Measurements from ENCODE around the gene ARSD. TPM values are rescaled to one million over a fixed set of nuclear protein-coding genes. Genes with fewer than 3 reads are reported as not detected.

ARSD gene
- total RNA-seq, 1 experiment from 2014 or later = 10.3 TPM

DNA sequence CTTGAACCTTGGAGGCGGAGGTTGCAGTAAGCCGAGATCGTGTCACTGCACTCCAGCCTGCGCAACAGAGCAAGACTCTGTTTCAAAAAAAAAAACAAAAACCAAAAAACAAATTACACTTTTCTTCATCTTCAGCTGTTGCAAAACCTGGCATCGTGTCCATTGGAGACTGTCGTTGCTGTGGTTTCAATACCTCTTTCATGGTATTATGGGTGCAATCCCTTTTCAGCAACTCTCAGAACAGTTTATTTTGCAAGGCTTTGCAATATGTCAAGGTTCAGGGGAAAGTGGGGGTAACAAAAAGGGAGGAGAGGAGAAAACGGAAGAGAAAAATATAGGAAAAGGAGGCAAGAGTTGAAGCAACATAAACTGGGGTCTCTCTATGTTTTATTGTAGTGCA lies 40.8 kb downstream of the ARSD start:
- Histone ChIP-seq H2BK120ac (ENCODE audit: low read depth, low read length, poor library complexity, severe bottlenecking) (no peak overlapping the region), H3K79me1 (ENCODE audit: insufficient read depth, low read depth, low read length, poor library complexity, severe bottlenecking) (no peaks in the 10 kb centered on the region), H3K4me2 (ENCODE audit: insufficient read depth, insufficient read length, low read length) (no peak overlapping the region), H2BK5ac (ENCODE audit: insufficient read length, low read length) (no peak overlapping the region), H2AK5ac (ENCODE audit: insufficient read length, low read length) (no peak overlapping the region), H3K27ac (ENCODE audit: insufficient read length, low read depth, low read length) (no peak overlapping the region), H3K23me2 (ENCODE audit: insufficient read length, low read depth, low read length, poor library complexity, severe bottlenecking) (peaks cover 4% of the 10 kb centered on the region), H3K79me2 (ENCODE audit: insufficient read depth, low read length) (no peaks in the 10 kb centered on the region), H3K14ac (ENCODE audit: insufficient read depth, low read length) (no peak overlapping the region), H2AFZ (ENCODE audit: low read length) (no peak overlapping the region), H3K9me3 (ENCODE audit: control insufficient read depth, low read depth, low read length) (no peaks in the 10 kb centered on the region), H2BK12ac (ENCODE audit: insufficient read length, low read depth, low read length) (no peak overlapping the region), H3K9ac (ENCODE audit: extremely low read depth, insufficient read length, low read length) (no peak overlapping the region), H2BK20ac (ENCODE audit: low read depth, low read length, poor library complexity, severe bottlenecking) (no peak overlapping the region), H3K56ac (ENCODE audit: insufficient read length, low read depth, low read length) (no peak overlapping the region), H4K91ac (ENCODE audit: insufficient read length, low read depth, low read length) (no peak overlapping the region), H3K4ac (ENCODE audit: low read depth, low read length) (no peak overlapping the region), H3K27me3 (ENCODE audit: insufficient read depth, low read length) (no peaks in the 10 kb centered on the region), H3K23ac (ENCODE audit: insufficient read length, low read depth, low read length) (no peak overlapping the region), H3K18ac (ENCODE audit: insufficient read length, low read depth, low read length) (no peak overlapping the region), H4K20me1 (ENCODE audit: control insufficient read depth, insufficient read depth, insufficient read length) (no peaks in the 10 kb centered on the region), H4K5ac (ENCODE audit: insufficient read length, low read depth, low read length) (no peak overlapping the region), H4K8ac (replicated peaks; ENCODE audit: insufficient read length, low read depth, low read length) (no peak overlapping the region), H3K4me1 (ENCODE audit: insufficient read depth, low read length) (peaks cover 9% of the 10 kb centered on the region), H3T11ph (ENCODE audit: low read length) (no peak overlapping the region), H2BK15ac (ENCODE audit: low read depth, low read length) (no peak overlapping the region)
- TF ChIP-seq, protein P1, sequence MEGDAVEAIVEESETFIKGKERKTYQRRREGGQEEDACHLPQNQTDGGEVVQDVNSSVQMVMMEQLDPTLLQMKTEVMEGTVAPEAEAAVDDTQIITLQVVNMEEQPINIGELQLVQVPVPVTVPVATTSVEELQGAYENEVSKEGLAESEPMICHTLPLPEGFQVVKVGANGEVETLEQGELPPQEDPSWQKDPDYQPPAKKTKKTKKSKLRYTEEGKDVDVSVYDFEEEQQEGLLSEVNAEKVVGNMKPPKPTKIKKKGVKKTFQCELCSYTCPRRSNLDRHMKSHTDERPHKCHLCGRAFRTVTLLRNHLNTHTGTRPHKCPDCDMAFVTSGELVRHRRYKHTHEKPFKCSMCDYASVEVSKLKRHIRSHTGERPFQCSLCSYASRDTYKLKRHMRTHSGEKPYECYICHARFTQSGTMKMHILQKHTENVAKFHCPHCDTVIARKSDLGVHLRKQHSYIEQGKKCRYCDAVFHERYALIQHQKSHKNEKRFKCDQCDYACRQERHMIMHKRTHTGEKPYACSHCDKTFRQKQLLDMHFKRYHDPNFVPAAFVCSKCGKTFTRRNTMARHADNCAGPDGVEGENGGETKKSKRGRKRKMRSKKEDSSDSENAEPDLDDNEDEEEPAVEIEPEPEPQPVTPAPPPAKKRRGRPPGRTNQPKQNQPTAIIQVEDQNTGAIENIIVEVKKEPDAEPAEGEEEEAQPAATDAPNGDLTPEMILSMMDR (conservative IDR thresholded peaks at IDR 0.05) = no peak
- H3K9me3 Mint-ChIP-seq = no peaks in the 10 kb centered on the region
- H3K4me1 Mint-ChIP-seq = peaks cover 44 to 47% of the 10 kb centered on the region in 2 experiments
- no peak for DNase-seq
- no peak overlapping the region for H3K4me3 Mint-ChIP-seq
- no peaks in the 10 kb centered on the region for H3K27me3 Mint-ChIP-seq (ENCODE audit: low read depth)
- peaks cover 14 to 24% (median 15%) of the 10 kb centered on the region in 3 experiments; a peak in 6 of 7 replicates for H3K36me3 Mint-ChIP-seq (ENCODE audit: insufficient read depth in 1 of 3, low read depth in 3 of 3)
- peak overlapping the region in 1 of 3 experiments; percentile 27; a peak in 1 of 7 replicates for H3K27ac Mint-ChIP-seq
- no CpG with 5 or more reads among the region's 7 CpGs for WGBS (ENCODE audit: extremely low coverage, insufficient read length, low lambda C conversion rate)
